ENCODE measurements around the gene HPCAL1.

DNA sequence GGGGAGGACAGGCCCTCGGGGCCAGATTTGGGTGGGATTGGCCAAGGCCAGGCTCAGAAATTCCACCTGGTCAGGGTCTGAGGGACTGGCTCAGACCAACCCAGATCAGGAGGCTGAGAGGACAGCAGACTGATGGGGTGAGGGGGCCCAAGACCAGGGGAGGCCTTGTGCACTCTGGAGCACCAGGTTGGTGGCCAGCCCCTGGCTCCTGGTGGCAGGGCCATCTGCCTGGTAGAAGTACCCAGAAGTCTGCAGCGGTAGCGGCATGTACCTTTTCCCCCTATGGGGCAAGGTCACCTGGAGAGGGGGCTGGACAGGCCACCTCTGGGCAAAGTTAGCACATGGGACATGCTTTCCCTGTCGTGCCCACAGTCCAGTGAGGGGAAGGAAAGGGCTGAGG, 166.6 kb downstream of the HPCAL1 start:
- TF ChIP-seq, protein P1, sequence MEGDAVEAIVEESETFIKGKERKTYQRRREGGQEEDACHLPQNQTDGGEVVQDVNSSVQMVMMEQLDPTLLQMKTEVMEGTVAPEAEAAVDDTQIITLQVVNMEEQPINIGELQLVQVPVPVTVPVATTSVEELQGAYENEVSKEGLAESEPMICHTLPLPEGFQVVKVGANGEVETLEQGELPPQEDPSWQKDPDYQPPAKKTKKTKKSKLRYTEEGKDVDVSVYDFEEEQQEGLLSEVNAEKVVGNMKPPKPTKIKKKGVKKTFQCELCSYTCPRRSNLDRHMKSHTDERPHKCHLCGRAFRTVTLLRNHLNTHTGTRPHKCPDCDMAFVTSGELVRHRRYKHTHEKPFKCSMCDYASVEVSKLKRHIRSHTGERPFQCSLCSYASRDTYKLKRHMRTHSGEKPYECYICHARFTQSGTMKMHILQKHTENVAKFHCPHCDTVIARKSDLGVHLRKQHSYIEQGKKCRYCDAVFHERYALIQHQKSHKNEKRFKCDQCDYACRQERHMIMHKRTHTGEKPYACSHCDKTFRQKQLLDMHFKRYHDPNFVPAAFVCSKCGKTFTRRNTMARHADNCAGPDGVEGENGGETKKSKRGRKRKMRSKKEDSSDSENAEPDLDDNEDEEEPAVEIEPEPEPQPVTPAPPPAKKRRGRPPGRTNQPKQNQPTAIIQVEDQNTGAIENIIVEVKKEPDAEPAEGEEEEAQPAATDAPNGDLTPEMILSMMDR (IDR thresholded peaks at IDR 0.05; ENCODE audit: extremely low read depth in 1 of 2, insufficient read depth in 1 of 2, low read depth in 1 of 2, low read length in 2 of 2): no peak
- TF ChIP-seq POLR2AphosphoS5 (IDR thresholded peaks at IDR 0.05; ENCODE audit: insufficient read depth, low read depth, low read length) (no peak), POLR2A (IDR thresholded peaks at IDR 0.05; ENCODE audit: low read depth, low read length) (no peak), FOS (IDR thresholded peaks at IDR 0.05; ENCODE audit: borderline replicate concordance, insufficient read depth, low read length) (no peak), GATA2 (IDR thresholded peaks at IDR 0.05; ENCODE audit: insufficient read depth, insufficient read length, low read depth, low read length) (no peak), EZH2 (IDR thresholded peaks at IDR 0.05; ENCODE audit: borderline replicate concordance, low read depth, low read length, severe bottlenecking) (no peak)
- TF ChIP-seq, protein P2, sequence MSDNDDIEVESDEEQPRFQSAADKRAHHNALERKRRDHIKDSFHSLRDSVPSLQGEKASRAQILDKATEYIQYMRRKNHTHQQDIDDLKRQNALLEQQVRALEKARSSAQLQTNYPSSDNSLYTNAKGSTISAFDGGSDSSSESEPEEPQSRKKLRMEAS (IDR thresholded peaks at IDR 0.05; ENCODE audit: insufficient read depth, insufficient read length): no peak

Measured in endothelial cell of umbilical vein (primary cell).